ENCODE measurements around the gene SNED1.

DNA sequence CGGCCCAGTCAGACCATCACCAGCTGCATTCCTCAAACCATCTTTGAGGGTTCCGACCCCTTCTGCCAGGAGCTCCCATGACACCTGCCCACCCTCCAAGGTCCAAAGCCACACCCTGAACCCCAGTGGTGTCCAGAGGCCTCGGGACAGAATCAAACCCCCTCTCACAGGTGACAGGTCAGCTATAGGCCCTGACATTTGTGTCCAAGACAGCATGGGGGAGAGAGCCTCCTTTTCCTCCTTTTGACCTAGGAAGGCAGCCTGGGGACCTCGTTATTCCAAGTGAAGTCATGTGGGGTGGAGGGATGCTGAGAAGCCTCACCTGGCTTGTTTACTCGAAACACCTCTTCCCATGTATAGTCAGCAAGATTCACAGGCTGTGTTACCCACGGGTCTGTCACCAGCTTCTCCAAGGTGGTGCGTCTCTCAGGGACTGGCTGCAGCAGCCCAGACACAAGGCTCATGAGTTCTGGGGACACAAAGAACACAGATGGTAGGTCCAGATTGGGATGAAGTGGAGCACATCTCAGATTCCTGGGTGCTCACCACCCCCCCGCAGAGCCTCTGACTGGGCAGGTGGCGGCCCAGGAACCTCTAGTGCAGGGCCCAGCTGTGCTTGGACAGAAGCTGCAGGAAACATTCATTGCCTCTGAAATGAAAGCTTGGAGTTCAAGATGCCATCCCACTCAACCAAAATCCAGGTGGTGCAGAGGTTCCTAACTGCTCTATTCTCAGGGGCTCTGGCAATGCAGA, 108.8 kb downstream of the SNED1 start:
- TF ChIP-seq POLR2A (IDR thresholded peaks at IDR 0.05) = no peak
- TF ChIP-seq, protein P1, sequence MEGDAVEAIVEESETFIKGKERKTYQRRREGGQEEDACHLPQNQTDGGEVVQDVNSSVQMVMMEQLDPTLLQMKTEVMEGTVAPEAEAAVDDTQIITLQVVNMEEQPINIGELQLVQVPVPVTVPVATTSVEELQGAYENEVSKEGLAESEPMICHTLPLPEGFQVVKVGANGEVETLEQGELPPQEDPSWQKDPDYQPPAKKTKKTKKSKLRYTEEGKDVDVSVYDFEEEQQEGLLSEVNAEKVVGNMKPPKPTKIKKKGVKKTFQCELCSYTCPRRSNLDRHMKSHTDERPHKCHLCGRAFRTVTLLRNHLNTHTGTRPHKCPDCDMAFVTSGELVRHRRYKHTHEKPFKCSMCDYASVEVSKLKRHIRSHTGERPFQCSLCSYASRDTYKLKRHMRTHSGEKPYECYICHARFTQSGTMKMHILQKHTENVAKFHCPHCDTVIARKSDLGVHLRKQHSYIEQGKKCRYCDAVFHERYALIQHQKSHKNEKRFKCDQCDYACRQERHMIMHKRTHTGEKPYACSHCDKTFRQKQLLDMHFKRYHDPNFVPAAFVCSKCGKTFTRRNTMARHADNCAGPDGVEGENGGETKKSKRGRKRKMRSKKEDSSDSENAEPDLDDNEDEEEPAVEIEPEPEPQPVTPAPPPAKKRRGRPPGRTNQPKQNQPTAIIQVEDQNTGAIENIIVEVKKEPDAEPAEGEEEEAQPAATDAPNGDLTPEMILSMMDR (IDR thresholded peaks at IDR 0.05 in 4 of 5, conservative IDR thresholded peaks at IDR 0.05 in 1 of 5) = no peak

All from gastrocnemius medialis (tissue), 4 donors.